ENCODE results near the gene RIIAD1.
"Not testable (repeated sequence)": the region's sequence is repeated elsewhere in the genome, so short reads cannot be mapped to it uniquely, and the experiment has no call there.

Gene RIIAD1

GRCh38 chr1:151737026-151737425 is 15.7 kb downstream of the RIIAD1 start:
- no peak for DNase-seq

GRCh38 chr1:151737479-151737878 is 16.2 kb downstream of the RIIAD1 start:
- no peak for DNase-seq

- DNase-seq = no peak
Measured at GRCh38 chr1:151739590-151740355, 18.5 kb downstream of the RIIAD1 start.

GRCh38 chr1:151741516-151741915 is 20.2 kb downstream of the RIIAD1 start:
- no peak for DNase-seq

GRCh38 chr1:151756291-151756690 is 35.0 kb downstream of the RIIAD1 start:
- DNase-seq = no peak

- DNase-seq = no peak
Measured at GRCh38 chr1:151759241-151759640, 37.9 kb downstream of the RIIAD1 start.

- DNase-seq = no peak
Measured at GRCh38 chr1:151760597-151761385, 39.5 kb downstream of the RIIAD1 start.

- peak; percentile 22 to 62 for DNase-seq
Measured at GRCh38 chr1:151762941-151763921, 41.9 kb downstream of the RIIAD1 start, which contains the start of gene MRPL9. TSS of gene MRPL9 (minus strand) at chr1:151763496. CDS start at chr1:151763479, 17 bp downstream.

- DNase-seq = no peak
Measured at GRCh38 chr1:151763990-151764389, 42.7 kb downstream of the RIIAD1 start.

GRCh38 chr1:151768351-151769066 is 47.2 kb downstream of the RIIAD1 start:
- DNase-seq = not testable (repeated sequence)

- DNase-seq = not testable (repeated sequence)
Measured at GRCh38 chr1:151769270-151769669, 47.9 kb downstream of the RIIAD1 start.

GRCh38 chr1:151773702-151774101 is 52.4 kb downstream of the RIIAD1 start:
- DNase-seq = no peak

- DNase-seq = no peak
Measured at GRCh38 chr1:151774256-151774922, 53.1 kb downstream of the RIIAD1 start.

GRCh38 chr1:151775894-151776664 is 54.8 kb downstream of the RIIAD1 start:
- no peak for DNase-seq

- no peak for DNase-seq
Measured at GRCh38 chr1:151776665-151777062, 55.3 kb downstream of the RIIAD1 start.

- no peak for DNase-seq
Measured at GRCh38 chr1:151777317-151777716, 56.0 kb downstream of the RIIAD1 start.
